Heart right ventricle (tissue), 16 donors: ENCODE results near the gene SLC45A3. TPM values are rescaled to one million over a fixed set of nuclear protein-coding genes. Genes with fewer than 3 reads are reported as not detected.
A peak's percentile ranks its signal among the peaks of the same experiment; 100 is the strongest.

Experiments
- ATAC-seq, 8 donors: fragments of 200-7000 bp; cut with Tn5 transposase; one replicate each; pipeline ENCODE4 v1.9.1; 2020; ENCODE audit warnings: mild to moderate bottlenecking in 8 of 8, moderate library complexity in 8 of 8, moderate number of reproducible peaks in 1 of 8
- DNase-seq, 2 donors: peaks; one replicate each; pipeline ENCODE4 v3.0.0-alpha.2; 2020
- H3K27ac ChIP-seq, 10 donors: fragments of 200-600 bp; sonication (generic) in 2 of 10; one replicate each; pipeline versions ENCODE4 v1.5.0 to v1.8.0; 2020 to 2022; ENCODE audit warnings: mild to moderate bottlenecking in 3 of 10
- H3K27me3 ChIP-seq, 7 donors: fragments of 200-600 bp; one replicate each; pipeline ENCODE4 v1.8.0; 2021 to 2022; ENCODE audit warnings: mild to moderate bottlenecking in 2 of 7
- H3K36me3 ChIP-seq, 9 donors: fragments of 200-600 bp; sonication (generic) in 1 of 9; one replicate each; pipeline versions ENCODE4 v1.5.0 to v1.8.0; 2020 to 2022; ENCODE audit warnings: mild to moderate bottlenecking in 2 of 9
- H3K4me1 ChIP-seq, 9 donors: fragments of 200-600 bp; sonication (generic) in 1 of 9; one replicate each; pipeline versions ENCODE4 v1.5.0 to v1.8.0; 2020 to 2022; ENCODE audit warnings: mild to moderate bottlenecking in 4 of 9
- H3K4me3 ChIP-seq, 10 donors: fragments of 200-600 bp; sonication (generic) in 2 of 10; one replicate each; pipeline versions ENCODE4 v1.5.0 to v1.8.0; 2020 to 2022; ENCODE audit warnings: mild to moderate bottlenecking in 7 of 10, moderate library complexity in 2 of 10
- H3K9me3 ChIP-seq, 11 donors: fragments of 200-600 bp in 10 of 11; sonication (generic) in 2 of 11; one replicate each; pipeline versions ENCODE4 v1.5.0 to v1.8.0; 2013 to 2022; ENCODE audit warnings: mild to moderate bottlenecking in 2 of 11, control low read depth in 1 of 11, moderate library complexity in 1 of 11
- WGBS, 2 donors: extraction: QIAGEN DNeasy Blood & Tissue Kit; methylation state at CpG; one replicate each; pipeline ENCODE4 v1.1.7; 2013; ENCODE audit warnings: inconsistent platforms in 1 of 2; 5-methylcytosine and 5-hydroxymethylcytosine counted together
- intact Hi-C, 10 donors: fragments of 100-400 bp; cut with DNase I; formaldehyde crosslinking; loops; one replicate each; pipeline versions ENCODE4 v1.11.1 to v1.14.2; 2022
- polyA plus RNA-seq, 2 donors: library from polyadenylated mRNA; stranded (reverse); fragments of 200-250 nt; gene quantifications; one replicate each; pipeline ENCODE4 v1.2.3, GENCODE V29; 2013
- total RNA-seq, 10 donors: library from RNA; stranded (reverse); fragmentation: NEBNext Ultra II Directional in 3 of 10; extraction: Animal tissue kit (Norgen Biotek cat#: 25700) in 3 of 10; gene quantifications; one replicate each; pipeline versions ENCODE4 v1.2.1 to v1.2.4, GENCODE V29; 2021 to 2023
- TF ChIP-seq, protein P1 (sequence below), 9 donors: fragments of 200-600 bp; sonication (generic) in 2 of 9; IDR thresholded peaks; one replicate each; pipeline versions ENCODE4 v1.5.0 to v1.8.0; 2021 to 2022; ENCODE audit warnings: antibody characterized with exemption in 9 of 9, mild to moderate bottlenecking in 5 of 9, moderate library complexity in 1 of 9
- donor health status: Arrhythmogenic right ventricular cardiomyopathy.
- donor health status: ischemic (EF 13 %, LVEDD 7.1; RV severe dilation, severe dysfunction).
- donor health status: healthy with polysubstance abuse.
- donor health status: DM: no; HTN: yes; CAD: no.
- donor health status: DM: no; HTN: no; CAD: no.
- donor health status: ischemic (EF 25% LVEDD 6.9; RV normal size, moderate dysfunction).
- donor health status: ischemic (EF 25% LVEDD 5.7; RV mildly dilated, moderate dysfunction).
- donor health status: healthy.
- donor health status: DM: yes; HTN: yes; CAD: no.
- donor health status: Ischemic cardiomyopathy.
- donor health status: ischemic (EF 35%, LVEDD 5.7; RV mildly dilated, moderate dysfunction).
- donor health status: nonischemic (EF 11% LVEDD 7.7; RV severe dilation, severe dysfunction).
- donor health status: DM: yes; HTN: yes; CAD: no.
- donor health status: PGD.
- donor health status: ischemic (EF 29% LVEDD 5.4; RV normal size, mild dysfunction).
- donor health status: nonischemic (EF 23%, LVEDD 6.1; RV moderate dilation, normal function).

The SLC45A3 gene
- total and polyA plus RNA-seq, 12 donors = 1.4 to 7.9 (median 2.2) TPM

DNA sequence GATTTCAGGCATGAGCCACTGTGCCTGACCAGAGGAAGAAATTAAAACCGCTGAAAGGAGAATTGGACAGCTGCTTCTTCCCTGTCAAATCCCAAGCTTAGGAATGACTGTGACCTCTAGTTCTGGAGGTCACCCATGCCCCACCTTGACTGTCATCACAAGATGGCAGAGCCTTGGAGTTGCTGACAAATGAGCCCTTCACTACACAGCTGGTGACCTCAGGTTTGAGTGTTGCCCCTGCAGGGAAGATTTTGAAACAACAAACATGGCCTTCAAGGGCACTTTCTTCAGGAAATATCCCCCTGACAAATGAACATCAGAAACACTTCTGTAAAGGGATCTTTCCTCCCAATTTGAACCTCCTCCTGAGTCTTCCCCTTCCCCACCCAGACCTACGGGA is 6.9 kb upstream of the SLC45A3 start:
- Histone ChIP-seq H3K36me3 (no peaks in the 10 kb centered on the region), H3K4me3 (no peak overlapping the region), H3K27ac (no peak overlapping the region), H3K4me1 (no peaks in the 10 kb centered on the region), H3K27me3 (no peaks in the 10 kb centered on the region), H3K9me3 (no peaks in the 10 kb centered on the region)
- WGBS, 2 donors = 69 to 89% methylated on average over 2 of the region's 2 CpGs
- DNase-seq (no peak), ATAC-seq (no peak)
- intact Hi-C loops = no loop called here
- TF ChIP-seq, protein P1, sequence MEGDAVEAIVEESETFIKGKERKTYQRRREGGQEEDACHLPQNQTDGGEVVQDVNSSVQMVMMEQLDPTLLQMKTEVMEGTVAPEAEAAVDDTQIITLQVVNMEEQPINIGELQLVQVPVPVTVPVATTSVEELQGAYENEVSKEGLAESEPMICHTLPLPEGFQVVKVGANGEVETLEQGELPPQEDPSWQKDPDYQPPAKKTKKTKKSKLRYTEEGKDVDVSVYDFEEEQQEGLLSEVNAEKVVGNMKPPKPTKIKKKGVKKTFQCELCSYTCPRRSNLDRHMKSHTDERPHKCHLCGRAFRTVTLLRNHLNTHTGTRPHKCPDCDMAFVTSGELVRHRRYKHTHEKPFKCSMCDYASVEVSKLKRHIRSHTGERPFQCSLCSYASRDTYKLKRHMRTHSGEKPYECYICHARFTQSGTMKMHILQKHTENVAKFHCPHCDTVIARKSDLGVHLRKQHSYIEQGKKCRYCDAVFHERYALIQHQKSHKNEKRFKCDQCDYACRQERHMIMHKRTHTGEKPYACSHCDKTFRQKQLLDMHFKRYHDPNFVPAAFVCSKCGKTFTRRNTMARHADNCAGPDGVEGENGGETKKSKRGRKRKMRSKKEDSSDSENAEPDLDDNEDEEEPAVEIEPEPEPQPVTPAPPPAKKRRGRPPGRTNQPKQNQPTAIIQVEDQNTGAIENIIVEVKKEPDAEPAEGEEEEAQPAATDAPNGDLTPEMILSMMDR (IDR thresholded peaks at IDR 0.05) = no peak

DNA sequence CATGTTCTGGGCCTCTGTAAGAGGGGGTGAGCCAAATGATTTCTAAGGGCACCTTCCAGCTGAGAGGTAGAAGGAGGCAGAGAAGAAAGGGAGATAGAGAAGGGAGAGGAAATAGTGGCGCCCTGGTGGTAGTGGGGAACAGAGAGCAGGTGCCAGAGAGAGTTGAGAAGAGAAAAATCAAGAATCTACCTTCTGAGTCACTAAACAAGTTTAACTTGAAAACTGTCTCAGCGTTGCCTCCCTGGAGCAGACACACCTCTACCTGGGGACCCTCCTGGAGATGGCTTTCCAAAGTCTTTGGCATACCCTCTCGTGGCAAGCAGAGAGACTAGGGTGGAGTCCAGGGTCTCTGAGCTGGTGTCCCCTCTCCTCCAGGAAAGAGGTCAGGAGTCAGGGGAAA is 1.1 kb upstream of the SLC45A3 start:
- Histone ChIP-seq H3K4me3 (no peak overlapping the region), H3K27ac (peak overlapping the region in 1 of 10 donors; percentile 61), H3K36me3 (no peaks in the 10 kb centered on the region), H3K4me1 (peaks cover 6 to 37% (median 18%) of the 10 kb centered on the region in 9 donors), H3K27me3 (peaks cover 0 to 25% (median 0%) of the 10 kb centered on the region in 7 donors), H3K9me3 (no peaks in the 10 kb centered on the region)
- TF ChIP-seq, protein P1 (IDR thresholded peaks at IDR 0.05) = no peak
- intact Hi-C loops = no loop called here
- no peak for ATAC-seq
- WGBS, 2 donors = 89 to 94% methylated on average over 3 of the region's 3 CpGs
- no peak for DNase-seq

DNA sequence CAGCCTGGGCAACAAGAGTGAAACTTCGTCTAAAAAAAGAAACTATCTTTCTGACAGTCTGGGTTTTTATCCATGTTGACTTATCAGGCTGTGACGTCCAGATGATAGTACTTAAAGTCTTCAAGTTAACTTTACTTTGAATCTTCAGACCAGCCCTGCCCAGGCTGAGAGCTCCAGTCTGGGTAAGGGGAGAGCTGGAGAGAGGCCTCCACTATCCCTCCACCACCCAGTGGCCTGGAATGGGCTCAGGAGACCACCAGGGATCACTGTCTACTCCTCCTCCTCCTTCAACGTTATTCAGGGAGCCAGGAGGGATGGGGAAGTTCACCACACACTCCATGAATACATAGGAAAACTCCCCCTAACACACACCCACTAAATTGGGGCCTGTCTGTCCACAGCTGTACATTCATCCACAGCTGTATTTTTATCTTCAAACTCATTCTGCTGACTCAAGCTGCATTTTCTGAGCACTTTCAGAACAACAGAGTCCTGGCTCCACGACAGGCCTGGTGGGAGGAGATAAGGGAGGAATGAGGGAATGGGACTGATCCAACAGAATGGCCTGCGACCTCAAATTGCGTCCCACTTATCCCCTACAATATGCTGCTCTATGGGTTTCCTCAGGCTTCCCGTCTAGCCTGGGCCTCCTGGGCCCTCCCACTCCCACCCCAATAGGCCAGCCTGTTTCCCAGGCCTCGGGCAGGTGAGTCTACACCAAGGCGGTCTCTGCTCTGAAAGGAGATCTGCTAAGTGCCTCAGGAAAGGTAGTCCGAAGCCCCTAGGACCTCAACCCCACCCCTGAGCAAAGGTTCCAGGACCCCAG is 1.8 kb downstream of the SLC45A3 start:
- no peaks in the 10 kb centered on the region for H3K36me3 ChIP-seq
- WGBS, 2 donors = 32 to 42% methylated on average over 10 of the region's 10 CpGs
- intact Hi-C loops = loop anchor here in 2 of 10 donors (5.0 to 10.0 kb wide), 2 partner anchors 239 to 296 kb away; no protein-coding TSS in a partner anchor

DNA sequence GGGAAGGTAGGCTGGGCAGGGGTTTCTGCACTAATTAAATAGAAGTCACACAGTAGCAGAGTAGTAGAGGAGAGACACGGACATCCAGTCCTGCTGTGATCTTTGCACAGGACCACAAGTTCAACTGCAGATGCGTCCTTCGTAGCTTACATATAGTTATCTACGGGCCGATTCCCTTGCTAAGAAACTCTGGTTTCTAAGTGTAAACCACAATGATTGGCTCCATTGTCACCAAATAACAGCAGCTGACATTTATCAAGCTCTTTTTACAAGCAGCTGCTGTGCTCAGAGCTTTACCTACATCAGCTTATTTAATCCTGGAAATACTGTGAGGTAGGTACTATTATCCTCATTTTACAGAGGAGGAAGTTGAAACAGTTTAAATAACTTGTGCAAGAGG is 3.1 kb downstream of the SLC45A3 start:
- DNase-seq (no peak), ATAC-seq (no peak)
- Histone ChIP-seq H3K9me3 (no peaks in the 10 kb centered on the region), H3K27me3 (peaks cover 0 to 25% (median 0%) of the 10 kb centered on the region in 7 donors), H3K4me3 (no peak overlapping the region), H3K36me3 (no peaks in the 10 kb centered on the region), H3K4me1 (peaks cover 6 to 46% (median 18%) of the 10 kb centered on the region in 9 donors), H3K27ac (no peak overlapping the region)
- TF ChIP-seq, protein P1 (IDR thresholded peaks at IDR 0.05) = no peak
- intact Hi-C loops = loop anchor here in 2 of 10 donors (5.0 to 10.0 kb wide), 2 partner anchors 240 to 298 kb away; no protein-coding TSS in a partner anchor
- WGBS, 2 donors = 75 to 77% methylated on average over 5 of the region's 5 CpGs

More for the DNA sequence above, 1.8 kb downstream of the SLC45A3 start:
- TF ChIP-seq, protein P1 (IDR thresholded peaks at IDR 0.05) = no peak
- Histone ChIP-seq H3K9me3 (no peaks in the 10 kb centered on the region), H3K4me1 (peaks cover 6 to 46% (median 18%) of the 10 kb centered on the region in 9 donors), H3K27me3 (peaks cover 0 to 25% (median 0%) of the 10 kb centered on the region in 7 donors), H3K4me3 (peak overlapping the region in 7 of 10 donors; percentile 58 to 71 (median 65)), H3K27ac (peak overlapping the region; percentile 3 to 74 (median 61))
- DNase-seq (peak; percentile 34 to 40), ATAC-seq (peak; percentile 40 to 76 (median 52))
